H54 (cell line): ENCODE results near the gene TUBGCP6.

Experiments used
- DNase-seq: peaks from one replicate; pipeline ENCODE4 v3.0.0; 2011; ENCODE audit warnings: low spot score, mixed read lengths; ENCODE audit not compliant: insufficient read length
- FAIRE-seq: peaks from 3 replicates; lab custom pipeline; 2011; peaks lifted over from hg19 to GRCh38; lab: Jason Lieb, UNC
- POLR2A ChIP-seq: IDR thresholded peaks from 2 replicates; pipeline ENCODE4 v1.6.1; 2011; ENCODE audit warnings: low read depth, mild to moderate bottlenecking, low read length

The TUBGCP6 gene

GRCh38 chr22:50226063-50226874 lies 18.6 kb downstream of the TUBGCP6 start:
- TF ChIP-seq POLR2A, result no peak
- DNase-seq (no peak), FAIRE-seq (no peak)

- no peak for TF ChIP-seq POLR2A
- no peak for FAIRE-seq
Observed at GRCh38 chr22:50225200-50225969, 19.4 kb downstream of the TUBGCP6 start.

GRCh38 chr22:50224071-50224470 lies 20.8 kb downstream of the TUBGCP6 start:
- TF ChIP-seq POLR2A, result no peak
- DNase-seq, result no peak
- no peak for FAIRE-seq

More at GRCh38 chr22:50225200-50225969, 19.4 kb downstream of the TUBGCP6 start:
- no peak for DNase-seq

GRCh38 chr22:50222508-50222907 lies 22.3 kb downstream of the TUBGCP6 start:
- no peak for FAIRE-seq
- TF ChIP-seq POLR2A, result no peak
- no peak for DNase-seq

- FAIRE-seq (no peak), DNase-seq (no peak)
- no peak for TF ChIP-seq POLR2A
Observed at GRCh38 chr22:50221410-50222300, 23.2 kb downstream of the TUBGCP6 start.

GRCh38 chr22:50220603-50221409 lies 24.0 kb downstream of the TUBGCP6 start:
- DNase-seq (no peak), FAIRE-seq (no peak)
- TF ChIP-seq POLR2A, result no peak

GRCh38 chr22:50219800-50220602 lies 24.8 kb downstream of the TUBGCP6 start:
- no peak for FAIRE-seq
- TF ChIP-seq POLR2A, result no peak

GRCh38 chr22:50218996-50219727 lies 25.7 kb downstream of the TUBGCP6 start:
- no peak for TF ChIP-seq POLR2A
- no peak for FAIRE-seq
- peak; percentile 48 for DNase-seq

More at GRCh38 chr22:50219800-50220602, 24.8 kb downstream of the TUBGCP6 start:
- DNase-seq, result no peak

GRCh38 chr22:50218153-50218995 lies 26.4 kb downstream of the TUBGCP6 start:
- DNase-seq (no peak), FAIRE-seq (no peak)
- TF ChIP-seq POLR2A, result no peak

- no peak for DNase-seq
- FAIRE-seq, result no peak
Observed at GRCh38 chr22:50217543-50218152, 27.2 kb downstream of the TUBGCP6 start.

More at GRCh38 chr22:50217543-50218152, 27.2 kb downstream of the TUBGCP6 start:
- no peak for TF ChIP-seq POLR2A
